ENCODE results near the gene TESMIN.

GRCh38 chr11:68686486-68686885, 64.8 kb downstream of the TESMIN start:
- TF ChIP-seq CTCF (optimal IDR thresholded peaks at IDR 0.05 in 1 of 3, IDR thresholded peaks at IDR 0.05 in 1 of 3, conservative IDR thresholded peaks at IDR 0.05 in 1 of 3; ENCODE audit: extremely low read depth in 1 of 3, insufficient read depth in 2 of 3, low read length in 3 of 3) = no peak
- TF ChIP-seq EZH2 (IDR thresholded peaks at IDR 0.05; ENCODE audit: low read length) = no peak
